GM23338 (cell line): Measurements from ENCODE around the gene CCDC27. TPM values are rescaled to one million over a fixed set of nuclear protein-coding genes. Genes with fewer than 3 reads are reported as not detected.

Experiments used
- ETS1 ChIP-seq: IDR thresholded peaks from 2 replicates; pipeline ENCODE4 v1.6.1; 2016; ENCODE audit warnings: antibody characterized with exemption
- NANOG ChIP-seq: IDR thresholded peaks from 2 replicates; pipeline ENCODE4 v1.6.1; 2016; ENCODE audit warnings: antibody characterized with exemption, borderline replicate concordance
- STAT1 ChIP-seq: IDR thresholded peaks from one replicate; pipeline ENCODE4 v1.6.1; 2016; ENCODE audit warnings: antibody characterized with exemption; ENCODE audit not compliant: unreplicated experiment
- ZNF462 ChIP-seq: fragments of 250-450 bp; sonication (Bioruptor Pico); IDR thresholded peaks from 2 replicates; pipeline ENCODE4 v1.5.0; 2020; ENCODE audit warnings: mild to moderate bottlenecking, moderate library complexity
- polyA plus RNA-seq: library from polyadenylated mRNA; unstranded; fragments of >200 nt; fragmentation: Nextera tagmentation; extraction: Ambion mirVana; gene quantifications from 2 replicates; pipeline ENCODE4 v1.2.1, GENCODE V29; 2016
- total RNA-seq: library from RNA; depleted of rRNA; stranded (reverse); fragments of >200 nt; shearing (Covaris generic); gene quantifications from 2 replicates; pipeline ENCODE4 v1.2.3, GENCODE V29; 2014
- TF ChIP-seq, protein P1 (sequence below), 2 experiments: fragments of 200-600 bp in 1 of 2; sonication (generic) in 1 of 2; conservative IDR thresholded peaks; 2 replicates each; pipeline versions ENCODE4 v1.5.1 to v1.6.1; 2016 to 2017; ENCODE audit warnings: antibody characterized with exemption in 2 of 2, low read depth in 2 of 2, mild to moderate bottlenecking in 2 of 2, moderate library complexity in 1 of 2

Gene CCDC27
- total and polyA plus RNA-seq, 2 experiments from 2014 or later = 0.18 to 0.45 TPM

- TF ChIP-seq, protein P1, sequence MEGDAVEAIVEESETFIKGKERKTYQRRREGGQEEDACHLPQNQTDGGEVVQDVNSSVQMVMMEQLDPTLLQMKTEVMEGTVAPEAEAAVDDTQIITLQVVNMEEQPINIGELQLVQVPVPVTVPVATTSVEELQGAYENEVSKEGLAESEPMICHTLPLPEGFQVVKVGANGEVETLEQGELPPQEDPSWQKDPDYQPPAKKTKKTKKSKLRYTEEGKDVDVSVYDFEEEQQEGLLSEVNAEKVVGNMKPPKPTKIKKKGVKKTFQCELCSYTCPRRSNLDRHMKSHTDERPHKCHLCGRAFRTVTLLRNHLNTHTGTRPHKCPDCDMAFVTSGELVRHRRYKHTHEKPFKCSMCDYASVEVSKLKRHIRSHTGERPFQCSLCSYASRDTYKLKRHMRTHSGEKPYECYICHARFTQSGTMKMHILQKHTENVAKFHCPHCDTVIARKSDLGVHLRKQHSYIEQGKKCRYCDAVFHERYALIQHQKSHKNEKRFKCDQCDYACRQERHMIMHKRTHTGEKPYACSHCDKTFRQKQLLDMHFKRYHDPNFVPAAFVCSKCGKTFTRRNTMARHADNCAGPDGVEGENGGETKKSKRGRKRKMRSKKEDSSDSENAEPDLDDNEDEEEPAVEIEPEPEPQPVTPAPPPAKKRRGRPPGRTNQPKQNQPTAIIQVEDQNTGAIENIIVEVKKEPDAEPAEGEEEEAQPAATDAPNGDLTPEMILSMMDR (conservative IDR thresholded peaks at IDR 0.05; ENCODE audit: low read depth in 2 of 2) = no peak
- TF ChIP-seq ETS1 (no peak), STAT1 (no peak), ZNF462 (CRISPR knock-in tag) (no peak), NANOG (no peak)
Measured at GRCh38 chr1:3731583-3732433, 20.4 kb upstream of the CCDC27 start (continued).
